ENCODE data around the gene AUNIP. TPM values are rescaled to one million over a fixed set of nuclear protein-coding genes. Genes with fewer than 3 reads are reported as not detected.

AUNIP gene
- total RNA-seq, 1 donor from 2014 or later, result not detected

DNA sequence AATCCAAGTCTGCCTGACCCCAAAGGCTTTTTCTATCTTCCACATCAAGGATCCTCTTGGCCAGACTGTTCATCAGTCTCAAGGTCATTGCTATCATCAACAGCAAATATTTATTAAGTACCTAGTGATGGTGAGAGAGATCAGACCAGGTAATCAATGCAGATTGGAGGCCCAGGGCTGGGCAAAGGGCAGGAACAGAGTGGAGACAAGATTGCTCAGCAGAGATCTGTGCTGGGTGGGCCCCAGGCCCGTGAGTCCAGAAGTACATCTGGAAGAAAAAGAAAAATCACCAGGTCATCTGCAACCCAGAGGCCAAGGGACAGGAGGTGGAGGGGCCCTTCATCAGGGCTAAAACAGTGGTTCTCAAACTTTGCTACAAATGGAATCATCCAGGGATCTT is 26.3 kb upstream of the AUNIP start:
- Histone ChIP-seq H3K27me3 (no peaks in the 10 kb centered on the region), H3K9me3 (no peaks in the 10 kb centered on the region), H3K4me1 (no peaks in the 10 kb centered on the region), H3K36me3 (no peaks in the 10 kb centered on the region), H3K4me3 (no peak overlapping the region), H3K27ac (no peak overlapping the region)
- TF ChIP-seq, protein P1, sequence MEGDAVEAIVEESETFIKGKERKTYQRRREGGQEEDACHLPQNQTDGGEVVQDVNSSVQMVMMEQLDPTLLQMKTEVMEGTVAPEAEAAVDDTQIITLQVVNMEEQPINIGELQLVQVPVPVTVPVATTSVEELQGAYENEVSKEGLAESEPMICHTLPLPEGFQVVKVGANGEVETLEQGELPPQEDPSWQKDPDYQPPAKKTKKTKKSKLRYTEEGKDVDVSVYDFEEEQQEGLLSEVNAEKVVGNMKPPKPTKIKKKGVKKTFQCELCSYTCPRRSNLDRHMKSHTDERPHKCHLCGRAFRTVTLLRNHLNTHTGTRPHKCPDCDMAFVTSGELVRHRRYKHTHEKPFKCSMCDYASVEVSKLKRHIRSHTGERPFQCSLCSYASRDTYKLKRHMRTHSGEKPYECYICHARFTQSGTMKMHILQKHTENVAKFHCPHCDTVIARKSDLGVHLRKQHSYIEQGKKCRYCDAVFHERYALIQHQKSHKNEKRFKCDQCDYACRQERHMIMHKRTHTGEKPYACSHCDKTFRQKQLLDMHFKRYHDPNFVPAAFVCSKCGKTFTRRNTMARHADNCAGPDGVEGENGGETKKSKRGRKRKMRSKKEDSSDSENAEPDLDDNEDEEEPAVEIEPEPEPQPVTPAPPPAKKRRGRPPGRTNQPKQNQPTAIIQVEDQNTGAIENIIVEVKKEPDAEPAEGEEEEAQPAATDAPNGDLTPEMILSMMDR (IDR thresholded peaks at IDR 0.05), result no peak
- DNase-seq (ENCODE audit: low spot score in 2 of 2), result no peak
- intact Hi-C loops (cut with DNase I), result no loop called here

DNA sequence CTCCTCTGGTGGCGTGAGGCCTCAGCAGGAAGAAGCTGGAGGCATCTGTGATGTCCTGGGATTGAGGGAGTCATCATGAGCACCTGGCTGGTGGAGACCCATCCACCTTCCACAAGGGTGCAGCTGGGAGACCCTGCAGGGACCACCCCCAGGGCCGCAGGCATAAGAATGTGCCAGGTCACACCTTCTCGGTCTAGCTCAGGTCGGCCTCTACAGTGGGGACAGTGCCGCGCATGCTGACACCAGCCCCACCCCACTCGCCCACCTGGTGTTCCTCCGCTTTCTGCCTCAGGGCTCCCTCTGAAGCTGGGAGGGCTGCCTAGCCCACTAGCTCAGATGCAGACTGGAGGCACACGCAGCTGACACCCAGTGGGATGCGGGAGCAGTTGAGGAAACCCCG is 22.0 kb upstream of the AUNIP start:
- no peak overlapping the region for H3K27ac ChIP-seq
- TF ChIP-seq, protein P1 (IDR thresholded peaks at IDR 0.05), result no peak
- intact Hi-C loops (cut with DNase I), result no loop called here
- no peak overlapping the region for H3K4me3 ChIP-seq
- H3K9me3 ChIP-seq, result no peaks in the 10 kb centered on the region
- H3K27me3 ChIP-seq, result no peaks in the 10 kb centered on the region
- no peaks in the 10 kb centered on the region for H3K36me3 ChIP-seq
- no peak for DNase-seq (ENCODE audit: low spot score in 2 of 2)
- no peaks in the 10 kb centered on the region for H3K4me1 ChIP-seq

DNA sequence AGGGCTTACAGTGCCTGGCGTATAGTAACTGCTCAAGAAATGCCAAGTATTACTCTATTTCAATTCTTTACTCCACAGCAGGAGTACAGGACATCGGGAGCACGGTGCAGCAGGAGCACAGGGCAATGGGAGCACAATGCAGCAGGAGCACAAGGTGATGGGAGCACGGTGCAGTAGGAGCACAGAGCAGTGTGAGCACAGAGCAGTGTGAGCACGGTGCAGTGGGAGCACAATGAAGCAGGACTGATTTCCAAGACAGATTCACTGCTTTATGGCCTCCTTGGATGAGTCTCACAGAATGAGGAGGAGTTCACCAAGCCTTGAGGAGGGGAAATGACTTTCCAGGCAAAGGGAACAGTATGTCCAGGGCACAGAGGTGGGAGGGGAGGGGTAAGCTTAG is 21.3 kb upstream of the AUNIP start:
- Histone ChIP-seq H3K27me3 (no peaks in the 10 kb centered on the region), H3K9me3 (no peaks in the 10 kb centered on the region), H3K27ac (no peak overlapping the region), H3K4me1 (peaks cover 0 to 4% of the 10 kb centered on the region in 2 donors), H3K4me3 (no peak overlapping the region), H3K36me3 (no peaks in the 10 kb centered on the region)
- TF ChIP-seq, protein P1 (IDR thresholded peaks at IDR 0.05), result no peak
- DNase-seq (ENCODE audit: low spot score in 2 of 2), result no peak
- intact Hi-C loops (cut with DNase I), result no loop called here

DNA sequence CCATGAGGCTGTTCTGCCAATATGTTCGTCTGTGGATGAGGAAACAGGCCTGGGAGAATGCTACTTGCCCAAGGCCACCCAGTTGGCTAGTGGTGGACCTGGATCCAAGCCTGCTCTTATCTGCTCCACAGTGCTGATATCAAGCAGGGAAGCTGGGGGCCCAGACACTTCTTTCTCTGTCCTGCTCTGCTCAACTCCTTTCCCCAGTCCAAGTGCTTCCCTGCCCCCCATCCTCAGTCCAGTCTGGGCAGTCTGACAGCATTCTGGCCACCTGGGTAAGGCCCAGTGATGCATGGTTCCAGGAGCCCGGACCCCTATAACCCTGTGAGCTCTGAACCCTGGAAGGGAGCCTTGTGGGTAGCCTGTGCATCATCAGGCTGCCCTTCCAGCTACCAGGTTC is 20.4 kb upstream of the AUNIP start:
- Histone ChIP-seq H3K27me3 (no peaks in the 10 kb centered on the region), H3K27ac (no peak overlapping the region), H3K4me1 (peaks cover 2 to 6% of the 10 kb centered on the region in 2 donors), H3K4me3 (no peak overlapping the region), H3K9me3 (no peaks in the 10 kb centered on the region), H3K36me3 (no peaks in the 10 kb centered on the region)
- no peak for DNase-seq (ENCODE audit: low spot score in 2 of 2)
- TF ChIP-seq, protein P1 (IDR thresholded peaks at IDR 0.05), result no peak
- intact Hi-C loops (cut with DNase I), result no loop called here

DNA sequence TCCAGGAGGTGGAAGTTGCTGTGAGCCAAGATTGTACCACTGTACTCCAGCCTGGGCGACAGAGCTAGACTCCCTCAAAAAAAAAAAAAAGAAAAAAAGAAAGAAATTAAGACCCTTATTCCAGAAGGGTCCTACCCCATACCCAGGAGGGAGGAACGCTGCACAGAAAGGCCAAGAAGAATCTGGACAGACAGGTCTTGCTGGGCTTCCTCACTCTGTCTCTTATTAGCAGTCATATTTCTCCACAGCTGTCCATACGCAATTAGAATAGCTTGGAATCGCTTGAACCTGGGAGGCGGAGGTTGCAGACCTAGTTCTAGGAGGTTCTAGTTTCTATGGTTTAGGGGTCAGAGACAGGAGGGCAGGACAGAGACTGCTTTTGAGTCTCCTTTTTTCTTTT is 19.4 kb upstream of the AUNIP start:
- no peak overlapping the region for H3K4me3 ChIP-seq
- H3K9me3 ChIP-seq, result no peaks in the 10 kb centered on the region
- H3K36me3 ChIP-seq, result no peaks in the 10 kb centered on the region
- no peaks in the 10 kb centered on the region for H3K27me3 ChIP-seq
- H3K27ac ChIP-seq, result no peak overlapping the region
- no peak for DNase-seq (ENCODE audit: low spot score in 2 of 2)
- intact Hi-C loops (cut with DNase I), result no loop called here
- TF ChIP-seq, protein P1 (IDR thresholded peaks at IDR 0.05), result no peak
- peaks cover 7 to 9% of the 10 kb centered on the region in 2 donors for H3K4me1 ChIP-seq

DNA sequence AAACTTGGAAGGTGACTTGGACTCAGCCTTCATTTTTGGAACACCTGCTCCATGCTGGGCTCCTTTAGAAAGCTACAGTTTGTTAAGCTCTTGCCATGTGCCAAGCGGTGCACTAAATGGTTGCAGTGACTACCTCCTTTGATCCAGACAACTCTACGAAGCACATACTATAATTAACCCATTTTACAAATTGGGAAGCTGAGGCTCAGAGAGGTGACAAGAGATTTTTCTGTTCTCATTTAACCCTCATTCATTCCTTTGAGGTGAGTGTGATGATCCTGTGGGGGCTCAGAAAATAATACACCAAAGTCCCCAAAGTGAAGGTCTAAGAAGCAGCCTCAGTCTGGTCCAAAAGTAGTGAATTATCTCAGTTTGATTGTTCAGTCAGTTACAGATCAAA is 17.9 kb upstream of the AUNIP start:
- Histone ChIP-seq H3K27ac (no peak overlapping the region), H3K9me3 (no peaks in the 10 kb centered on the region), H3K4me1 (peaks cover 7 to 16% of the 10 kb centered on the region in 2 donors), H3K36me3 (no peaks in the 10 kb centered on the region), H3K4me3 (no peak overlapping the region), H3K27me3 (no peaks in the 10 kb centered on the region)
- no peak for DNase-seq (ENCODE audit: low spot score in 2 of 2)
- TF ChIP-seq, protein P1 (IDR thresholded peaks at IDR 0.05), result no peak
- intact Hi-C loops (cut with DNase I), result no loop called here
